Neural progenitor cell (in vitro differentiated cells): ENCODE results near the gene PGAM5.

Experiments
- CTCF ChIP-seq: fragments of 200-600 bp; sonication (generic); IDR thresholded peaks from 2 replicates; pipeline ENCODE4 v1.5.1; 2017; ENCODE audit warnings: antibody characterized with exemption, mild to moderate bottlenecking
- EZH2 ChIP-seq: fragments of 200-600 bp; sonication (generic); IDR thresholded peaks from 2 replicates; pipeline ENCODE4 v1.6.1; 2017; ENCODE audit warnings: antibody characterized with exemption, mild to moderate bottlenecking, moderate library complexity
- EZH2phosphoT487 ChIP-seq: fragments of 200-600 bp; sonication (generic); IDR thresholded peaks from 2 replicates; pipeline ENCODE4 v1.6.1; 2017; ENCODE audit warnings: antibody characterized with exemption

GRCh38 chr12:132746613-132747012 is 36.0 kb downstream of the PGAM5 start:
- TF ChIP-seq EZH2 = no peak
- no peak for TF ChIP-seq CTCF
- TF ChIP-seq EZH2phosphoT487 = no peak
